M059J (cell line): ENCODE data around the gene TXNDC8. TPM values are rescaled to one million over a fixed set of nuclear protein-coding genes. Genes with fewer than 3 reads are reported as not detected.
"Not testable (repeated sequence)": the region's sequence is repeated elsewhere in the genome, so short reads cannot be mapped to it uniquely, and the experiment has no call there.

Experiments used
- DNase-seq: peaks from one replicate; pipeline ENCODE4 v3.0.0-alpha.2; 2012; ENCODE audit warnings: low read depth
- total RNA-seq: library from RNA; depleted of rRNA; stranded (reverse); fragments of >200 nt; shearing (Covaris generic); gene quantifications from 2 replicates; pipeline ENCODE4 v1.2.3, GENCODE V29; 2014; rRNA removed

The TXNDC8 gene
- not detected in 2 replicates for total RNA-seq

DNA sequence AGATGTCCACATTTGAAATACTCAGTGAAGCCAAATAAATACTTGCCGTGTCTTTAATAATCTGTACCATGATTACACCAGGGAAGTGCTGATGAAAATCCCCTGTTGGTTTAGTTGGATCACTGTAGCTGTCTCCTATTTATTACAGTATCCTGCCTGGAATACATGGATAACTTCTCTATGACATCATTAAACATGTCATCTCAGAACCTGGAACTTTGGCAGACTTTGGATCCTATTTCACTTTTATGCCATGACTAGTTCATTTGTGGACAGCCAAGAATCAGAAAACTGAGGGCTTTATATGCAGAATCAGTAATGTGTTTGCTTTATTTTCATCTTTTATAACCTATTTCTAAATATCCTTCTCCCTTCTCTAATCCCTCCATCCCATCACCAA is at the start of gene TXNDC8:
TXNDC8 (minus strand) TSS at position 137 of the 400 bp plus-strand sequence.
- peak; percentile 47 for DNase-seq

DNA sequence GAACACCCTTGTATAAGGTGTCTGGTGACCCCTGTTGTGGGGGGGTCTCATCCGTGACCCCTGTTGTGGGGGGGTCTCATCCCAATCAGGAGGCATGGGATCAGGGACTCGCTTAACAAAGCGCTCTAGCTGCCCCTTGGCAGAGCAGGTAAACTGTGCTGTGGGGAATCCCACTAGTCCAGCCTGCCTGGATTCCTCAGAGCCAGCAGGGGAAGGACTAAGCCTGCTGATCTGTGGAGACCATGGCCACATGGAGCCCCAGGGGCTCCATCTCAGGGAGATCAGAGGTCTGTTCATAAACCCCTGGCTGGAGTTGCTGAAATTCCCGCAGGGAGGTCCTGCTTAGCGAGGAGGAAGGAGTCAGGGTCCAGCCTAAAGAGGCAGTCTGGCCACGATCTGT is 45.8 kb upstream of the TXNDC8 start:
- DNase-seq = no peak

GRCh38 chr9:110382731-110383130 is 45.1 kb upstream of the TXNDC8 start:
- no peak for DNase-seq

DNA sequence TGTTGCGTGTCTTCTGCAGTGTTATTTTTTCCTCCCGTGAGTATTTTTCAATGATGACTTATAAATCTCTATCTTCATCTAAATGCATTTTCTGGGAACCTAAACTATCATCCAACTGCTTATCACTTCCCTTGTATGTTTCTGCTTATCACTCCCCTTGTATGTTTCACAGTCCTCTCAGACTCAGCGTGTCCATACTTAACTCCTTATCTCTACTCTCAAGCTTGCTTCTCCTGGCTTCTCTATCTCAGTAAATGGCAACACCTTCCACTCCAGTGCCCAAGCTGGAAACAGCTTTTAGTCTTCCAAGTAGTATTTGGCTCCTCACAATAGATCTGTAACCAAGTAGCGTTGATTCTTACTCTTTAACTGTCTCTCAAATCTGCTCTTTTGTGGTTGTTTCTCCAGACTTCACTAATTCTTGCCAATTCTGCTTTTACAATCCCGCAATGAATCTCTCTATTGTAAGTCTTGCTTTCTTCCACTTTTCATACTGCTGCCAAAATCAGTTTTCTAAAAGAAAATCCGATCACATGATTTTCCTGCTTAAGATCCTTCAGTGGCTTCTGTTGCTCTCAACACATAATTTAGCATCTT is 33.8 kb upstream of the TXNDC8 start:
- no peak for DNase-seq

- DNase-seq = peak; percentile 69
These were observed 32.7 kb upstream of the TXNDC8 start for GRCh38 chr9:110370315-110370714.

DNA sequence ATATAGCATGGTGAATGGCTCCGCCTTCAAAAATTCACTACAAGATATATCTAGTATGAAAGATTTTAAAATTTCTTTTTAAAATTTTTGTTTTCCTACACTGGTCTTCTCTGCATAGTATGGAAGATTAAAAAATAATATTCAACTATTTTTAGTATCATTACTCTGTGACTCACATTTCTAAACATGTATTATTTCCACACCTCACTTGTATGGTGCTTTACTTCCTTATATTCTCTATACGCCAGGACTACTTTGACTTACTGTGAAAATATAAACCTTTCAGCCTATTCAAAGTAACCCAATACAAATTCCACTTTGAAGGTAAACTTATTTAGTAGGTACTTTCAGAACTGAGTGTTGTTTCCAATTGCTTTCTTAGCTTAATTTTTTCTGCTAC is 26.8 kb upstream of the TXNDC8 start:
- DNase-seq = no peak

- DNase-seq = not testable (repeated sequence)
These were observed 21.3 kb upstream of the TXNDC8 start for GRCh38 chr9:110358992-110359391.

- DNase-seq = no peak
These were observed 19.8 kb upstream of the TXNDC8 start for GRCh38 chr9:110357505-110357904.

DNA sequence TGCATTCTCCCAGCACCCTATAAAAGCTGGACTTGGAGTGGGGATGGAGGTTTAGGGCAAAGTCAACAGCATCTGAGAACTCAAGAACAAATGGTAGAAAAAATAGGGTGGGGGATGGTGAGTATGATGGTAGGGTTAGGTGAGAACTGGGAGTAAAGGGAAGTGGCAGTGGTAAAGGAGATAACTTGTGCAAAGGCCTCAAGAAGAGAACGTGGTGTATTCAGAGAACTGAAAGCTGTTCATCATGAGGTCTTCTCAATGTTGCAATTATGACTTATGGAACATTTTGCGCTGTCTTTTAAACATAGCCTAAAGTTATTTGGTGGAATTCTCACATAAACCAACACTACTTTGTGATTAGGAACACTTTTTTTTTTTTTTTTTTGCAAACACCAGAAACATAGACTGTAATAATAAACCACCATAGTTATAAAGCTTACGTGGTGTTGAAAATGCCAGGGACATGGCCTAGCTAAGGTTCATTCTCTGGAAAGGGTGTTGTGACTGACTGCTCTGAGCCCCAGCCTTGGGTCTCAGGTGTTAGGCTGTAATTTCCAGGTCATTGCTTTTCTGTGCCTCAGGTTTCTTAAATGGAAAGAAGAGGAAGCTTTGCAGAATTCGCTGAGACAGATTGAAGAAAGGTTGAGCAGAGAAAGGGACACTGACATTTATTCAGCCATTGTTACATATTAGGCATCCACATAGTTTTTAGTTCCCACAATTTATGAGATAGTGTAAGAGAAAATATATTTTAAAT is 19.2 kb upstream of the TXNDC8 start:
- DNase-seq = no peak

- DNase-seq = no peak
These were observed 18.2 kb upstream of the TXNDC8 start for GRCh38 chr9:110355911-110356310.

DNA sequence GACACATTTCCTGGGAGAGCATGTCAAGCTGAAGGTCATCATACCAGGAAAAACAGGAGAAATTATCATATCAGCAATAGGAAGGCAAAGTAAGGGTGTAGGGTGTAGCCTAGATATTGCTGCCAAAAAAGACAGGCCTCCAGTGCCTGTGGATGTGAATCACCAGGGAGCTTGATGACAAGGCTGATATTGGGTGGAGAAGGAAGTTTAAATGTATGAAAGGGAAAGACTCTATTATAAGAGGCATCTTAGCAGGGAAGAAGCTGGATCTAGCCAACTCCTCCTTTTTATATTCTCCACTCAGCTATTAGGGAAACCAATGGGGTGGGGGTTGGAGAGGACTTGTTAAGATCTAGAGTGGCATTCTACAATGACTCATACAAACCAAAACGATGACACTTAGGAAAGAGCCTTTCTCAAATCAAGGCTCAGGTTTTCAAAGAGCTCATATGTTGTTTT is 13.4 kb upstream of the TXNDC8 start:
- DNase-seq = peak; percentile 95

DNA sequence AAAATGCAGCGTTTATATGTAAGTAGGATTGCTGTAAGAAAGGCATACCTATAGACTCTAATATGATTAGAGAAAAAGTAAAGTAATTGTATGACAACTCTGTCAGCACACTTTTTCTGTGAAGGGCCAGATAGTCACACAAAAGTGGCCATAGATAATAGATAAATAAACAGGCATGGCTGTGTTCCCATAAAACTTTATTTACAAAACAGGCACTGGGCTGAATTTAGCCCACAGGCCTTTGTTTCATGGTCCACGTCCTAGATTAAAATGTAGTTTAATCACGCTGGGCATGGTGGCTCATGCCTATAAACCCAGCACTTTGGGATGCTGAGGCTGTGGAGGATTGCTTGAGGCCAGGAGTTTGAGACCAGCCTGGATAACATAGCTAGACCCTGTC is 8.7 kb upstream of the TXNDC8 start:
- DNase-seq = no peak

- no peak for DNase-seq
These were observed 7.2 kb upstream of the TXNDC8 start for GRCh38 chr9:110344821-110345220.

DNA sequence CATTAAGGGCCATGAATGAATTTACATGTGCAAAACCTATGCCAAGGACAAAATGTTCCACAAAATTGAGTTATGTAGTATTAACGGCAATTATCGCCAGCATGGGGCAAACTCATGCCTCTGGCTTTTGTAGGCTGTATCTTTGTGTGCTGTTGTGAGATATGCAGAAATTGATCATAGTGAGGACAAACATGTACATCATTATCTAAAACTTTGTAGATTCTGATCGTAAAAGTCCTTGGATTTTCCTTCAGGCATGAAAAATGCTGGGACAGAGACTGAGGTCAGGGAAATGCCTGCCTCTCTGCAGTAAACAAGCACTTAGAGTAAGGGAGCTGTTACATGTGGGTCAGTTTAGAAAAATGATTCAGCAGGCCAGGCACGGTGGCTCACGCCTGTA is 5.9 kb upstream of the TXNDC8 start:
- DNase-seq = no peak

DNA sequence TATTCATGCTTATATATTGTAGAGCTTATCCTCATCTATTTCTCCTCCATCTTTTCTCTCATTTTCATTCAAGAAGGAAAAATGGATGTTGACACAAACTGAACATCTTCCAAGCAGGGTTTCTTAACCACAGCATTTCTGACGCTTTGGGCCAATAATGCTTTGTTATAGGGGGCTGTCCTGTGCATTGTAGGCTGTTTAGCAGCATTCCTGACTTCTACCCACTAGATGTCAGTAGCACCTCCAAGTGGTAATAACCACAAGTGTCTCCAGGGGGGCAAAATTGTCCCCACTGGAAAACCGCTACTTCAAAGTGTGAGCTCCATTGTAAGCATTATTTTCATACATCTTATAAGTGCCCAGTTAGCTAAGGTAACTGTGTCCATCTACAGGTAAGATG is 2.6 kb upstream of the TXNDC8 start:
- peak; percentile 32 for DNase-seq

GRCh38 chr9:110338143-110338542 is 480 bp upstream of the TXNDC8 start:
- no peak for DNase-seq

GRCh38 chr9:110336363-110336762 is 1.3 kb downstream of the TXNDC8 start:
- DNase-seq = no peak

- DNase-seq = no peak
These were observed 2.8 kb downstream of the TXNDC8 start for GRCh38 chr9:110334871-110335270.

DNA sequence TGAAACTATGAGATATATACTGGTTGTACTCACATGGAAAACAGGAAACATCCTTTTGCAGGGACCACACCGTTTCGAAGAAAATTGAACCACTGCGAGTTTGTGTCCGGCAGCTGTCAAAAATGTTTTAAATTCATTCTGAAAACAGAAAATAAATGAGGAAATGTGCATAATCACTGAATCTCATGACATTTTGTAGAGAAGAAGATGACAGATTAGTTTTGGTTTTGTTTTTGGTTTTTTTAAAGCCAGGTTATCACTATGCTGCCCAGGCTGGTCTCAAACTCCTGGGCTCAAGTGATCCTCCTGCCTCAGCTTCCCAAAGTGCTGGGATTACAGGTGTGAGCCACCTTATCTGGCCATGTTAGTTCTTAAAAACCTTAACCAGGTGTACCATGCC is 3.5 kb downstream of the TXNDC8 start:
- no peak for DNase-seq

DNA sequence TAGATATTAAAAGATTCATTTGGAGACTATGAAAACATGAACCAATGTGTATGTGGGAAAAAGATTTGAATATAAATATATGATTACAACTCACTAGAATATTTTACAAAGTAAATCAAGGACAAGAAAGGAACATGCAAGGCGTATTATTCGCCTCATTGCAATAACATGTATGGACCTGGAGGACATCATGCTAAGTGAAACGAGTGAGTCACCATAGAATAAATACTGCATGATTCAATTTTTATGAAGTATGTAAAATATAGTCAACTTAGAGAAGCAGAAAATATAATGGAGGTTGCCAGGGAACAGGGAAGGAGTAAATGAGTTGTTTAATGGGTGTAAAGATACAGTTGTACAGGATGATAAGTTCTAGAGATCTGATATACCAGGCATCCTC is 4.9 kb downstream of the TXNDC8 start:
- DNase-seq = no peak

DNA sequence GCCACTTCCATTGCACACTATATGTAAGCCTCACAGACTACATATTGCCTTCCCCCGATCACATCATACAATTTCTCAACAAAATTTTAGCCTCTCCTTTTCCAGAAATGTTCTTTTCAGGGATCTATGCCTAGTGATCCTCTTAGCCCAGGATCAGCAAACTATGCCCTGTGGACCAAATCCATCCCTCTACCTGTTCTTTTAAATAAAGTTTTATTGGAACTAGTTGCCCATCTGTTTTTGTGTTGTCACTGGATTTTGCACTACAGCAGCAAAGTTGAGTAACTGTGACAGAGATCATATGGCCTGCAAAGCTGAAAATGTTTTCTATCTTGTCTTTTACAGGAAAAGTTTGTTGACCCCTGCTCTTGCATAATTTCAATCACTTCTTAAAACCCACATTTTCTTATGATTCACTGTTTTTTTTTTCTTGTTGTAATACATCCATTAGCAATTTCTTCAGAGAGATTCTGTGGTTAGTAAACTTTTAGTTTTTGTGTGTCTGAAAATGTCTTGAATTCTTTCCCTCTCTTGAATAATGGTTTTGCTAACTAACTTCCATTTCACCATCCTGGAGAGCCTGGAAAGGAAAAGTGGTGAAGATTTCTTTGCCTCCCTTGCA is 7.1 kb downstream of the TXNDC8 start:
- peak; percentile 36 for DNase-seq

DNA sequence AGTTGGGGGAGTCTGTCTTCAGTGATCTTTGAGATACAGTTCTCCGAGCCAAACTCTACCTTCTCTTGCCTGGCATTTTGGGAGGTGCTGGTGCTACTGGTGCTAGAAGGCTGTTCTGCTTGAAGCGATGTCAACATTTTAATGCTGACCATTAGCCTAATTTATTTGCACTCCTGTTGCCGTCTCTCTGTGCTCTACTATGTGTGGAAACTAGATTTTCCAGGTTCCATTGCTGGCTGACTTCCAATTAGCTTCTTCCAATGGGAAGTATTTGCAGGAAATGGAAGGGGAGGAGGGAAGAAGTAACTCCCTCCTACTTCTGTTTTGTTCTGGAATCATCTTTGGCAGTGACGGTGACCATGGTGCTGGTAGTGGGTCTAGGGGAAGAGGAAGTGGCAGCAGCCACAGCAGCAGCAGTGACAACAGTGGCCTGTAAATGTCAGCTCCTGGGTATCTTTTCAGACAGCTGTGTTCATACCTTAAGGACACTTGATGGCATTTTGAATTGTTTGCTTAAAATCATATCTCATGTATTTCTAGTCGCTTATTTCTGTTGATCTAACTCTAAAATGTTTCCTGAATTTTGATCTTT is 7.9 kb downstream of the TXNDC8 start:
- DNase-seq = no peak

DNA sequence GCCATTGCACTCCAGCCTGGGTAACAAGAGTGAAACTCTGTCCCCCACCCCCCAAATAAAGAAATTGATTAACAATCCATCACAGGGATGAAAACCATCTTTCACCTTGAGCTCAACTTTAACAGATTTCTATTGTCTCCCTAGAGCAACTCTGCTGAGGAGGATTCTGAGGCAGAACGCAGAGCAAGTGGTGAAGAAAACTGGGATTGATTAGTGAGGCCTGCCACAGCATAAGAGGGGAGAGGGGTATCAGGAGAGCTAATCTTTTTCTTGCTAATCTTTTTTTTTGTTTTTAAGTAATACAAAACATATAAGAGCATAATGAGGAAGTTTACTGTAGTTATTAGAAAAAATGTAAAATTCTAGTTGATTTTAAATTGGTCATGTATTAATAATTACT is 8.9 kb downstream of the TXNDC8 start:
- DNase-seq = no peak
